HL-60 (cell line): Measurements from ENCODE around the gene DGKI.

Experiments
- CTCF ChIP-seq: IDR thresholded peaks from one replicate; pipeline ENCODE4 v1.5.1; 2011; ENCODE audit warnings: low read length, control low read depth, inconsistent platforms; ENCODE audit not compliant: insufficient read depth
- POLR2AphosphoS5 ChIP-seq: IDR thresholded peaks from 2 replicates; pipeline ENCODE4 v1.6.1; 2012; ENCODE audit warnings: low read depth

GRCh38 chr7:137692399-137692798, 154.4 kb downstream of the DGKI start:
- TF ChIP-seq POLR2AphosphoS5 (no peak), CTCF (no peak)
